DLD1 (cell line): ENCODE results near the gene SLC26A11.
"Not testable (repeated sequence)": the region's sequence is repeated elsewhere in the genome, so short reads cannot be mapped to it uniquely, and the experiment has no call there.

Experiments used
- in situ Hi-C: cut with HindIII; loops from 2 replicates; pipeline ENCODE4 v1.10.0; 2017; ENCODE audit warnings: low sequenced_read_pairs

The SLC26A11 gene

DNA sequence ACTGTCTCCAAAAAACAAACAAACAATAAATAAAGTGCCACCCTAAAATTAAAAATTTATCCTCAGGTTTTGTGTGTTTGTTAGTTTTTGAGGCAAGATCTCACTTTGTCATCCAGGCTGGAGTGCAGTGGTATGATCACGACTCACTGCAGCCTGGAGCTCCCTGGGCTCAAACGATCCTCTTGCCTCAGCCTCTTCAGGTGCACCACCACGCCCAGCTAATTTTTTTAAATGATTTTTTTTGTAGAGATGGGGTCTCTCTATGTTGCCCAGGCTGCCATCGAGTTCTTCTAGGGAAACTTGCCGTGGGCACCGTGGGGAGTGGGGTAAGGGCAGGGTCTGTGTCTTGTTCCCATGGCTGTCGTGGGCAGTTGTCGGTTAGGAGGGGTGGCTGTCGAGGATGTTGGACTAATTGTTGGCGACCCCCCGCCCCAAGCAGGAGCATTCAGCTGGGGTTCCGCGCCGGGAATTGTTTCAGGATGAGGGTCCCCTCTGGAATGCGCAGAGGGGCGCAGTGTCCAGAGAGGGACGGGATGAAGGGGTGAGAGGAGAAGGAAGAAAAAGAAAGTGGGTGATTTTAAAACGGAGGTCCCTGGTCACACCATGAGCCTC lies 39.3 kb downstream of the SLC26A11 start:
- in situ Hi-C loops, result no loop called here

DNA sequence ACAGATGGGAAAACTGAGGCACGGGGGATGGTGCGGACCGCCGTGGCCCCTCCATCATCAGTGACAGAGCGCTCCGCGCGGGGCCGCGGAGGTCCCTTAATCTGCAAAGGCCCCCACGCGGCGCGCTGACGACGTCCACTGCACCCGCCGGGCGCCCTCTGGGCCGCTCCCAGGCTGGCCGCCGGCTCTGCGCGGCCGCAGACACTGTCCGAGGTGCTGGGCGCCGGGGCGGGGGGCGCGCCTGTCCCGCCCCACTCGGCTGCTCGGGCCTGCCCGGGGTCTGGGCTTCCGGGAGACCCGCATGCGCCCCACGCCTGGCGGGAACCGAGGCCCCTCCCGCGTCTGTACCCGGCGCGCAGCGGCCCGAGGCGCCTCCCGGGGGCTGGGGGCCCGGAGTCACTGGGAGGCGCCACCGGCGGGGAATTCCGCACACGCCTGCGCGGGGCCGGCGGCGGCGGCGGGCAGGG lies 39.9 kb downstream of the SLC26A11 start:
- in situ Hi-C loops, result no loop called here

DNA sequence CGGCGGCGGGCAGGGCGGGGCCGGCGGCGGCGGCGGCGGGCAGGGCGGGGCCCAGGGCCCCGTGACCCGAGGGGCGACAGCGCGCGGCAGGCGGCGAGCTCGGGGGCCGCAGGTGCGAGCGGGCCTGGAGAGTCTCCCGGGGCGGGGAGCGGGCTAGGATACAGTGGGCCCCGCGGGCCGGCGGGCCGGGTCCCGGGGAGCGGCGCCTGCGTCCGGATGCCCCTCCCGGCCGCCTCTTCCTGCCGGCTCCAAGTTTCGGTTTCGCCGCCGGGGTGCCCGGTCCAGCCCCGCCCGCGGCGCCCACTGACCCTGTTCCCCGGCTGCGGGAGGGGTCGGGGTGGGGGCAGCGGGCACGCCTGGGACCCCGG lies 40.5 kb downstream of the SLC26A11 start, which contains the start of gene RNF213:
RNF213 (plus strand) TSS at position 62 of the 368 bp plus-strand sequence. CDS start 2,830 bp downstream, outside the sequence.
- in situ Hi-C loops, result no loop called here

DNA sequence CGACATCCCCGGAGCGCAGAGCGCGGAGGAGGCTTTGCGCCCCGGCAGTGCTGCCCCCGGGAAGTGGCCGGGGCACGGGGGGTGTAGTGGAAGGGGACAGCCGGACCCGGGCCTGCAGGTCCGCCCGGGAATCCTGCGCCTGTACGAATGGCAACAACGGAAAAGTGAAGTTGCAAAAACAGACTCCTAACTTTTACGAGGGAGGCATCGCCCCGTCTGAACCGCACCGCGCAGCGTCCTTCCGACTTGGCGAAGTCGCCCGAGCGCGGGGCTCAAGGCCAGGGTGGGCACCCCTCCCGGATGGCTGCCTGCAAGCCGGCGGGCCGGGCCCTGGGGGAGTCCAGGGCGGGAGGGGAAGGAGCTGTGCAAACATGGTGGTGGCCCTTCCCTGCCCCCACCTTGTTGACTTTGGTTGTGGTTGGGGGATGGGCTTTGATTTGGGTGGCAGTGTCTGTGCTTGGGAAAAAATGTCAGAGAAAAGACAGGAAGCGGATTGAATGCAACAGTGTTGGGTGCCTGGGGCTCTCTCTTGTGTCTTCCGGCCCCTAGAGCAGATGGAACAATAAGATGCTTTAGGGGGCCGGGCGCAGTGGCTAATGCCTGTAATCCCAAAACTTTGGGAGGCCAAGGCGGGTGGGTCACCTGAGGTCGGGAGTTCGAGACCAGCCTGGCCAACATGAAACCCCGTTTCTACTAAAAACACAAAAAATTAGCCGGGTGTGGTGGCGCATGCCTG lies 41.1 kb downstream of the SLC26A11 start:
- in situ Hi-C loops, result no loop called here

DNA sequence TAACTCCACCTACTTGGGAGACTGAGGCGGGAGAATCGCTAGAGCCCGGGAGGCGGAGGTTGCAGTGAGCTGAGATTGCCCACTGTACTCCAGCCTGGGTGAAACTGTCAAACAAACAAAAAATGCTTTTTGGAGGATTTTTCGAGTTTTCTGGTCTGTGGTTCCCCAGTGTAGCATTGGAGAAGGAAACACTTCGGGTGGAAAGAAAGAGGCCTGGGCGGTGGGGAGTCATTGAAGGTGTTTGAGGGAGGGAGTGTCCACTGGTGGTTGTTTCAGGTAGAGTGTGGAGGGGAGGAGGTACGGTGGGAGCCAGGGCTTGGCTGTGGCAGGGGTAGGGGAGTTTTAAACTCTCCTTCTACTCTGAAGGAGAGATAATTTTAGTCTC lies 41.7 kb downstream of the SLC26A11 start:
- in situ Hi-C loops, result no loop called here

DNA sequence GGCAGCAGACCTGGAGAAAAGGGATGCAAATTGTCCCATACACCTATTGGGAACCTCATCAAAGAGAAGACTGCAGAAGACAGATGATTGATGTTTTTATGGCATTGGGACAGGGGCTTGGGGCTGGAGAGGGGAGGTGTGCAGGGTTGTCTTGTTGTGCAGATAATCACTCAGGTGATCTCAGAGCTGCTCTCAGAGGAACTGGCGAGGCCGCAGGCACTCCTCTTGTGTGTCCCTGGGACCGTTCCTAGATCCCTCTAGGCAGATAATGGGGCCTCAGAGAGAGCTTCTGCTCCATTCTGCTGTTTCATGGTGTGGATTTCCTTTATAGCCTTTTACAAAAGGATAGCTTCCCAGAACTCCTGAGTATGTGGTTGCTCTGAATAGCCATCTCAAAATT lies 42.1 kb downstream of the SLC26A11 start:
- in situ Hi-C loops, result no loop called here

DNA sequence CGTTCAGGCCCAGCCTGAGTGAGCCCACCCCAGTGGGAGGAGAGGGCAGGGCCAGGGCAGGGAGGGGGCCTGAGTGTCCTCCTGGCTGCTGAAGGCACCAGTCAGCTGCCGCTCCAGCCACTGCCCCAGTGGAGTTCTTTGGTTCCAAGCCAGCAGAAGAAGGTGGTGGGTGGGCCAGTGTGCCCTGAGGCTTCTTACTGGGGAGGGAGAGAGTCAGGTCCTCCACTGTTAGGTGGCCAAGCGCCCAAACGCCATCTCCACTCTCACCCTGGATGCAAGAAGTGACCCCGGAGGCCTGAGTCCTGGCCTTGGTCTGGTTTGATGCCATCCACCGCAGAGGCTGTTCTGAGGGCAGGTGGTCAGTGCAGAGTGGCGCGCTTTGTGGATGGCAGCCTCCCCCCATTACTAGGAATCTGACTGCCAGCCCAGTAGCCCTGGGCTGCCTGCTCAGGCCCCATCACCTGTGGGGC lies 42.6 kb downstream of the SLC26A11 start:
- in situ Hi-C loops, result no loop called here

DNA sequence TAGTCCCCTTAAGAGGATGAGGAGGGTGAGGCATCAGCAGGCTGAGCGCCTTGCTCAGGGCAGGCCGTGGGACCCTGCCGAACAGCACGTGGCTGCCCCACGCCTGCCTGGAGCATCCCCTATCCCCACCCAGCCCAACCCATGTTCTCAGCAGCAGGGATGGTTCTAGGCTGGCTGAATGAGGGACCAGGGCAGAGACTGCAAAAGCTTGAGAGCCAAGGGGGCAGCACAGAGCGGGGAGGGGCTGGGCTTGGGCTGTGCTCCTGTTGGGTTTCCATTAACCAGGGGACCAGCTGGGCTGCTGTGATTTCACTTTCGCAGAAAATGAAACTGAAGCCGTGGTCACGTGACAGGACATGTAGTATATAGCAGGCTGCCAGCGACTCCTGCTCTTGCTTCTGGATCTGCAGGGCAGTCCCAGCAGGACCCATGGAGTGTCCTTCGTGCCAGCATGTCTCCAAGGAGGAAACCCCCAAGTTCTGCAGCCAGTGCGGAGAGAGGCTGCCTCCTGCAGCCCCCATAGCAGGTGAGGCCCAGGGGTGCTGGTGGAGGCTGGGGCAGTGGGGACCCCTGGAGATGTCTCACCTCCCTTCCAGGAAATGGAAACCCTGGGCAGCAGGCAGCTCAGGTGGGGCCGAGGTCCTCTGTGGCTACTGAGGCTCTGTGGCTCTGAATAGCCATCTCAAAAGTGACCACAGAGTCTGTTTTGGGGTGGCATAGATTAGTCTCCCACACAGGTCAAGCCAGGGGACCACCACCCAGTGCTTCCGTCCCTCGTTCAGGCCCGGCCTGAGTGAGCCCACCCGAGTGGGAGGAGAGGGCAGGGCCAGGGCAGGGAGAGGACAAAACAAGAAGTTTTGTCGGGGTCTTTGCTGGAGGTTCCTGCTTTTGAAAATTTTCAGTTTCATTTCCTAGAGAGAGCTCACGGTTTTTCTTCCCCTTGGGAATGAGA lies 43.3 kb downstream of the SLC26A11 start:
- in situ Hi-C loops, result no loop called here

DNA sequence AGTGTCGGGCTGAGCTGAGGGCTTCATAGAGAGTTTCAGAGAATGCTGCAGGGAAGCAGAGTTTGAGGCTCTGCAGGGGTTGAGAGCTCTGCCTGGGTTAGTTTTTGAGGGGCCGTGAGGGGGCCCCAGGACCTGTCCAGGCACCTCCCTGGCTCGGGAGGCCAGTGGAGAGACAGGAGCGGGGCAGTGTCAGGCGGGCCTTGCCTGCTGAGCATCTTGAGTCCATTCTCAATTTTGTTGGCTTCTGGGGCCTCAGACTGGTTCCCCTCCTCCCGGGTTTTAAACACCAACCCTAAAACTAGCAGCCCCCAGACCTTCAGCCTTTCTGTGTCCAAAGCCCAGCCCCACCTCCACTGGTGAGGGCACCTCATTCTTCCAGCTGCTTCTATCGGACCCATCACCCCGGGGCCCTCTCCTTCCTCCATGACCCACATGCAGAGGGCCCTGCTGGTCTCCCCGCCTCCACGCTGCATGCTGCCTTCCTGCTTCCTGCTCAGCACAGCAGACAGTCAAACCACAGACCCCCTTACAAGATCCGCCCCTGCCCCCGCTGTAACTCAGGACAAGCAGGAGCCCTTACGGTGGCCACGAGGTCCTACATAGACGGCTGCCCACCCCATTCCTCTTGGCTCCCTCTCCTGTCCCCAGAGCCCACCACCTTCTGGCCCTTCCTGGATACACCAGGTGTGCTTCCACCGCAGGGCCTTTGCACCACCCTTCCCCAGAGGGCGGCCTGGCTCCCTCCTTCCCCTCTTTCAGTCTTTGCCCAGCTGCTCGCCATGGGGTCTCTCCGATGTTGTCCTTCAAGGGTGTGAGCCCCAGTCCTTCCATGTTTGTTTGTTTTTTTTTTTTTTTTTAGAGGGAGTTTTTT lies 44.2 kb downstream of the SLC26A11 start:
- in situ Hi-C loops, result no loop called here

DNA sequence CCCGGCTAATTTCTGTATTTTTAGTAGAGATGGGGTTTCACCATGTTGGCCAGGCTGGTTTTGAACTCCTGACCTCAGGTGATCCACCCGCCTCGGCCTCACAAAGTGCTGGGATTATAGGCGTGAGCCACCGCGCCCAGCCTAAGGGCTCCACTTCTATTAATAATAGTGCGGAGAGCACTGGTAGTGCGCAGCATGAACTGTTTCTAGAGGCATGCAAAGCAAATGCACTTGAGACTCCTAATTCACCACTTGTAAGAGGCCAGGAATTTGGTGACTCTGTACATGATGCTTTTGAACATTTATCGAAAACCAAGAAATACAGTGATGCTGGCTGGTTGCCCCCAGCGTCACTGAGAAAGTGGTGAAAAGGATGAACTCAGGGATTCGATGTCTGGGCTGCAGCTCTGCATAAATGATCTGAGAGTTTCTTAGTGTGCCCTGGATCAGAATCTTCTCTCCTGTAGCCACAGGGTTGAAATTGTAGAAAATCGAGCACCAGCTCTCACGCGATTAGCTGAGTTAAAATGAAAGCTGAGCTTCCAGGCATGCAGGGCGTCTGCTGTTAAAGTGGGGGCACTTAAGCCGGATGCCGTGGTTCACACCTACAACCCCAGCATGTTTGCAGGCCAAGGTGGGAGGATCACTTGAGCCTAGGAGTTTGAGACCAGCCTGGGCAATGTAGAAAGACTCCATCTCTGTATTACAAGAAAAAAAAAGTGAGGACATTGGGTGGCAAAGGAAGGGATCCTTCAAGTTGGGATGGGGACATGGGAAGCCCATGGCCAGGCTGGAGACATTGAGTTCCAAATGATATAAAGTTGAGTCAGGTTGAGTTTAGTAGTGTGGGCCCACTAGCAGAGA lies 45.2 kb downstream of the SLC26A11 start:
- in situ Hi-C loops, result no loop called here

DNA sequence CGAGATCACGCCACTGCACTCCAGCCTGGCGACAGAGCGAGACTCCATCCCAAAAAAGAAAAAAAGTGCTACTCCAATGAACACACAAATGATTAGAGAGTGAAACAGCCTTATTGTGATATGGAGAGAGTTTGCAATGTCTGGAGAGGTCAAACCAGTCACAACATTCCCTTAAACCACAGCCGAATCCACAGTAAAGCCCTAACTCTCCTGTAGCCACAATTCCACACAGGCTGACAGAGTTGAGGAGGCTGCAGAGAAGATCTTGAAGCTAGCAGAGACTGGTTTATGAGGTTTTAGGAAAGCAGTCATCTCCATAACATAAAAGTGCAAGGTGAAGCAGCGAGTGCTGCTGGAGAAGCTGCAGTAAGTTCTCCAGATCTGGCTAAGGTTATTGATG lies 47.2 kb downstream of the SLC26A11 start:
- in situ Hi-C loops, result no loop called here

DNA sequence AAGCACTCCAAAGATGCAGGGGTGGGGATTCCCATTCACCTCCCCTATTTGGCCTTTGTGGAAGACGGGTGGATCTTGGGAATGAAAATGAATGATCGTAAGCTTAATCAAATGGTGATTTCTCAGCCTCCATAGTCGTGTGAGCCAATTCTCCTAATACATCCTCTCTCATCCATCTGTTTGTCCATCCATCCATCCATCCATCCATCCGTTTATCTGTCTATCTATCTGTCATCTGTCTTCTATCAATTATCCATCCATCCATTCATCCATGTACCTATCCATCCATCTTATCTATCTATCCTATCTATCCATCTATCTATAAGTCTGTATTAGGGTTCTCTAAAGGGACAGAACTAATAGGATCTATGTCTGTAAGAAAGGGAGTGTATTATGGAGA lies 48.2 kb downstream of the SLC26A11 start:
- in situ Hi-C loops, result no loop called here

DNA sequence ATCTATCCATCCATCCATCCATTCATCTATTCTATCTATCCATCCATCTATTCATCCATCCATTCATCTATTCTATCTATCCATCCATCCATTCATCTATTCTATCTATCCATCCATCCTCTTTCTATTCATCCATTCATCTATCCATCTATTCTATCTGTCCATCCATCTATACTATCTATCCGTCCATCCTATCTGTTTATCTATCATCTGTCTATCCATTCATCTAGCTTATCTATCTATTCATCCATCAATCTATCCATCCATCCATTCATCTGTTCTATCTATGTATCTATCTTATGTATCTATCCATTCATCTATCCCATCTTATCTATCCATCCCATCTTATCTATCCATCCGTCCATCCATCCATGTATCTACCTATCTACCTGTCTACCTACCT lies 49.2 kb downstream of the SLC26A11 start:
- in situ Hi-C loops, result no loop called here

DNA sequence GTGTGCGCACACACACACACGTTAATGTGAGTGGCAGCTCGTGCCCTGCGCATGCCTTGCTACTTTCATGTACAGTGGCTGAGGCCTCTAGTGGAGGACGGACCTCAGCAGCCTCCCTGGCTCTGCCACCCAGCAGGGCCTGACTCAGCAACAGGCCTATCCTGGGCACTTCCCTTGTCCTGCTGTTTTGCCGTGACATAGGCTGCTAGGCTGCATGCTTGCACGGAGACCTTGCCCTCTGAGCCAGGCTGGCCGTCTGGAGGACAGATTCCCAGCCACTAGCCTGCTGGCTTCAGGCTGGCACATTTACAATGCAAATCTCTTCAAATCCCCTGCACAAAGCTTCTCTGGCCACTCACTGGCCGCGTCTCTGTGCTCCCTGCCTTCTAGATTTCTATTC lies 49.9 kb downstream of the SLC26A11 start:
- in situ Hi-C loops, result no loop called here

DNA sequence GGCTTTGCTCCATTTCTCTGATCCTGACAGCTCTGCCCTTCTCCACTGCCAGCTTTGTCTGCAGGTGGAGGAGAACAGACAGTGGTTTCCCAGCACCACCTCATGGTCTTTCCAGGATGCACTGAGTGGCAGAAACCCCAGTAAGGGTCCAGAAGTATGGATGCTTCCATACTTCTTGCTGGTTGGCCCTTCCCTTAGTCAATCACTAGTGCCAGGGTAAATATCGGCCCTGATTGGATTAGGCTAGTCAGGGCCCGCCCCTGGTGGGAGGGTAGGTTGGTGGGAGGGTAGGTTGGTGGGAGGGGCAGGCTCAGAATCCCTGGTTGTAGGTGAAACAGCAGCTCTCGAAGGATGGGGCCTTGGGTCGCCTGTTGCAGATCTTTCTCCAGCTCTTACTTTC lies 50.6 kb downstream of the SLC26A11 start:
- in situ Hi-C loops, result no loop called here

DNA sequence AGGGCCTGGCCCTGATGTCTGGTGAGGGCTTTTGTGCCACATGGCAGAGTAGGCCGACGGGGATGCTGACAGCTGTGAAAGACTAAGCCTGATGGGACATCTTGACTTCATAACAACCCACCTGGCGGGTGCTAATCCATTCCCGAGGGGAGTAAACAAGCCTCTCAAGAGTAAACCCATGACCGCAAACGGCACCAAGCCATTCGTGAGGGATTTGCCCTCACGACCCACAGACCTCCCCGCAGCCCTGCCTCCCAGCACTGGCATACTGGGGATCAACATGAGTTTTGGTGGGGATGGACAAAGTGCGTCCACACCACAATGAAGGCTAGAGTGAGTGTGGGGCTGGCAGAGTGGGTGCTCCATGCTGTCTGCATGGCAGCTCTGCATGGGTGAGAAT lies 52.1 kb downstream of the SLC26A11 start:
- in situ Hi-C loops, result no loop called here

DNA sequence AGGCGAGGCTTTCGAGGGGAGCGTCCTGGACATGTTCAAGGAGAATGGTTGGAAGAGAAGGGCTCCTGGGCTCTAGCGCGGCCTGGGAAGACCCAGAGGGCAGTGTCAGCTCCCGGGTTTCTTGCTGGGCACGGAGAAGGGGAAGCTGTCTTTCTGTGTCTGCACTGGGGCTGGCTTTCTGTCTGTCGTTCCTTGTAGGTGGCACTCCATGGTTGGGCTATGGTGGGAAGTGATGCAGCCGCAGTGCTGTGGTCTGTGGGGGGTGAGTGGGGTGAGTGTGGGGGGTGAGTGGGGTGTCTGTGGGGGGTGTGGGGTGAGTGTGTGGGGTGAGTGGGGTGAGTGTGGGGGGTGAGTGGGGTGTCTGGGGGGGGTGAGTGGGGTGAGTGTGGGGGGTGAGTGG lies 54.1 kb downstream of the SLC26A11 start:
- in situ Hi-C loops, result no loop called here

DNA sequence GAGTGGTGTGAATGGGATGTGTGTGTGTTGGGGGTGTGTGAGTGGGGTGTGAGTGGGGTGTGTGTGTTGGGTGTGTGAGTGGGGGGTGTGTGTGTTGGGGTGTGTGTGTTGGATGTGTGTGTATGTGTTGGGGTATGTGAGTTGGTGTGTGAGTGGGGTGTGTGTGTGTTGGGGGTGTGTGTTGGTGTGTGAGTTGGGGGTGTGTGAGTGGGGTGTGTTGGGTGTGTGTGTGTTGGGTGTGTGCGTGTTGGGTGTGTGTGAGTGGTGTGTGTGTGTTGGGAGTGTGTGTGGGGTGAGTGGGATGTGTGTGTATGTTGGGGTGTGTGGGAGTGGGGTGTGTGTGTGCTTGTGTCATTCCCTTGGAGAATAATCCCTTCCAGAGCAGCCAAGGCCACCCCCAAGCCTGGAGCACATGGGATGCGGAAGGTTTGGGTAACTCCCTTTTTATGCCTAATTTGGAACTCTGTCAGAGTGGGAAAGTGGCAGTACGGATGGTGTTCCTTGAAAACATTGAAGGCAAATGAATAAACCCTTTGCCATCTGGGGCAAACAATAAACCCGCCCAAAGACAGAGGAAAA lies 54.7 kb downstream of the SLC26A11 start:
- in situ Hi-C loops, result no loop called here

DNA sequence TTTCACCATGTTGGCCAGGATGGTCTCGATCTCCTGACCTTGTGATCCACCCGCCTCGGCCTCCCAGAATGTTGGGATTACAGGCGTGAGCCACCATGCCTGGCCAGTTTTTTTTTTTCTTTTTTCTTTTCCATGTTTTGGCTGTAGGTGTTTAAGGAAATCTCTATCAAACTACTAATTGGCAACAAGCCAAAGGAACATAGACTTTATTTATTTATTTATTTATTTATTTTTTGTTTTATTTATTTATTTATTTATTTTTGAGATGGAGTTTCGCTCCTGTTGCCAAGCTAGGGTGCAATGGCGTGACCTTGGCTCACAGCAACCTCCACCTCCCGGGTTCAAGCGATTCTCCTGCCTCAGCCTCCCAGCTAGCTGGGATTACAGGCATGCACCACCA lies 55.6 kb downstream of the SLC26A11 start:
- in situ Hi-C loops, result not testable (repeated sequence)
